K562 (cell line): ENCODE data around the gene IMPDH2. TPM values are rescaled to one million over a fixed set of nuclear protein-coding genes. Genes with fewer than 3 reads are reported as not detected.
A peak's percentile ranks its signal among the peaks of the same experiment; 100 is the strongest.

Source experiments
- ARNT ChIP-seq, 2 experiments: fragments of 450-650 bp; IDR thresholded peaks; 2 replicates each; pipeline ENCODE4 v1.6.1; 2016; ENCODE audit warnings: mild to moderate bottlenecking in 1 of 2
- BRD9 ChIP-seq: fragments of 450-650 bp; IDR thresholded peaks from 2 replicates; pipeline ENCODE4 v1.6.1; 2018; ENCODE audit warnings: low read depth; ENCODE audit not compliant: partially characterized antibody
- CBX1 ChIP-seq: sonication (generic); IDR thresholded peaks from 2 replicates; pipeline ENCODE4 v1.6.1; 2016; ENCODE audit warnings: antibody characterized with exemption, low read depth, mild to moderate bottlenecking
- CXXC5 ChIP-seq: fragments of 250-450 bp; sonication (Bioruptor Pico); IDR thresholded peaks from 2 replicates; pipeline ENCODE4 v1.8.0; 2022; ENCODE audit warnings: inconsistent platforms, mild to moderate bottlenecking, moderate library complexity
- ETV6 ChIP-seq, 3 experiments: fragments of 150-350 bp in 1 of 3; sonication (generic) in 1 of 3; formaldehyde crosslinking in 1 of 3; IDR thresholded peaks; 2 replicates each; pipeline versions ENCODE4 v1.6.1 to v1.8.0; 2014 to 2022; ENCODE audit warnings: borderline replicate concordance in 2 of 3, low read depth in 2 of 3, antibody characterized with exemption in 1 of 3, low read length in 1 of 3, mild to moderate bottlenecking in 1 of 3, missing genetic modification reagents in 1 of 3
- JUNB ChIP-seq: fragments of 450-650 bp; formaldehyde crosslinking; conservative IDR thresholded peaks from 2 replicates; pipeline ENCODE4 v1.4.0; 2020; ENCODE audit warnings: mild to moderate bottlenecking
- MBD1 ChIP-seq: fragments of 250-450 bp; sonication (Bioruptor Pico); IDR thresholded peaks from 2 replicates; pipeline ENCODE4 v1.8.0; 2022; ENCODE audit warnings: inconsistent platforms
- MEIS2 ChIP-seq: fragments of 450-650 bp; IDR thresholded peaks from 2 replicates; pipeline ENCODE4 v1.6.1; 2014; ENCODE audit warnings: mild to moderate bottlenecking; ENCODE audit not compliant: partially characterized antibody
- MXD1 ChIP-seq: fragments of 250-450 bp; sonication (Bioruptor Pico); IDR thresholded peaks from 2 replicates; pipeline ENCODE4 v1.8.0; 2021; ENCODE audit warnings: borderline replicate concordance, mild to moderate bottlenecking, moderate library complexity; ENCODE audit not compliant: poor library complexity, severe bottlenecking
- MYNN ChIP-seq, 2 experiments: sonication (generic); formaldehyde crosslinking in 1 of 2; IDR thresholded peaks; 2 replicates each; pipeline versions ENCODE4 v1.5.0 to v1.6.1; 2016 to 2020; ENCODE audit warnings: antibody characterized with exemption in 1 of 2, missing genetic modification reagents in 1 of 2
- PHF20 ChIP-seq: fragments of 450-650 bp; IDR thresholded peaks from 2 replicates; pipeline ENCODE4 v1.6.1; 2018; ENCODE audit not compliant: partially characterized antibody
- PURB ChIP-seq: sonication (generic); formaldehyde crosslinking; IDR thresholded peaks from 2 replicates; pipeline ENCODE4 v1.9.0; 2021; ENCODE audit warnings: low read depth, mild to moderate bottlenecking, missing genetic modification reagents
- RAD21 ChIP-seq, 2 experiments: fragments of 250-450 bp in 1 of 2; fragments of 450-650 bp in 1 of 2; sonication (Bioruptor Pico) in 1 of 2; formaldehyde crosslinking in 1 of 2; IDR thresholded peaks in 1 of 2; conservative IDR thresholded peaks in 1 of 2; 2 replicates each; pipeline versions ENCODE4 v1.4.0 to v1.8.0; 2020 to 2022; ENCODE audit warnings: mild to moderate bottlenecking in 2 of 2, moderate library complexity in 1 of 2
- RBM34 ChIP-seq: fragments of 200-400 bp; formaldehyde crosslinking; IDR thresholded peaks from 2 replicates; pipeline ENCODE4 v1.6.1; 2018; ENCODE audit warnings: low read length, borderline replicate concordance; ENCODE audit not compliant: insufficient read depth
- SUPT5H ChIP-seq: fragments of 450-650 bp; IDR thresholded peaks from 2 replicates; pipeline ENCODE4 v1.6.1; 2016
- TARDBP ChIP-seq: fragments of 450-650 bp; IDR thresholded peaks from 2 replicates; pipeline ENCODE4 v1.6.1; 2016
- TBP ChIP-seq: optimal IDR thresholded peaks from 2 replicates; pipeline ENCODE3; 2011; ENCODE audit warnings: low read depth, low read length, improper control_type of control experiment
- TCF15 ChIP-seq: fragments of 250-450 bp; sonication (Bioruptor Pico); IDR thresholded peaks from 2 replicates; pipeline ENCODE4 v1.8.0; 2022; ENCODE audit warnings: moderate library complexity, mild to moderate bottlenecking, inconsistent platforms
- TFE3 ChIP-seq: fragments of 450-650 bp; formaldehyde crosslinking; IDR thresholded peaks from 2 replicates; pipeline ENCODE4 v1.4.0; 2020; ENCODE audit warnings: mild to moderate bottlenecking, mixed read lengths
- WHSC1 ChIP-seq: IDR thresholded peaks from one replicate; pipeline ENCODE4 v1.6.1; 2012; ENCODE audit warnings: low read length, control low read depth, inconsistent platforms
- YY1 ChIP-seq, 3 experiments: IDR thresholded peaks; 2 replicates each; pipeline ENCODE4 v1.6.1; 2011; ENCODE audit warnings: low read length in 2 of 3, mild to moderate bottlenecking in 2 of 3, moderate library complexity in 2 of 3, borderline replicate concordance in 1 of 3, control low read depth in 1 of 3, low read depth in 1 of 3; ENCODE audit not compliant: insufficient read depth in 3 of 3, insufficient replicate concordance in 2 of 3, control insufficient read depth in 1 of 3, insufficient read length in 1 of 3; ENCODE audit errors: extremely low read depth in 1 of 3
- ZFP1 ChIP-seq: fragments of 450-650 bp; formaldehyde crosslinking; IDR thresholded peaks from 2 replicates; pipeline ENCODE4 v1.4.0; 2020; ENCODE audit warnings: mild to moderate bottlenecking, mixed read lengths
- ZNF212 ChIP-seq: fragments of 450-650 bp; formaldehyde crosslinking; IDR thresholded peaks from 2 replicates; pipeline ENCODE4 v1.4.0; 2020; ENCODE audit warnings: mild to moderate bottlenecking
- ZNF830 ChIP-seq: fragments of 250-450 bp; sonication (Bioruptor Pico); IDR thresholded peaks from 2 replicates; pipeline ENCODE4 v1.5.0; 2021; ENCODE audit warnings: mild to moderate bottlenecking
- polyA plus RNA-seq, 8 experiments: library from polyadenylated mRNA; depleted of rRNA in 4 of 8; stranded (reverse) in 5 of 8; unstranded in 3 of 8; fragments of >200 nt; fragmentation: Nextera tagmentation in 2 of 8; fragmentation: Illumina TruSeq in 1 of 8; extraction: Ambion mirVana in 2 of 8; extraction: Trizol in 1 of 8; gene quantifications; 2 replicates each; pipeline versions ENCODE4 v1.2.1 to v1.2.3, GENCODE V29; 2011 to 2014; ENCODE audit warnings: inconsistent platforms in 1 of 8, missing spikeins in 1 of 8
- total RNA-seq, 7 experiments: library from RNA; depleted of rRNA in 6 of 7; stranded (reverse); fragments of >200 nt in 6 of 7; fragmentation: Illumina TruSeq in 2 of 7; extraction: Trizol in 2 of 7; gene quantifications; 2 replicates each; pipeline versions ENCODE4 v1.2.1 to v1.2.3, GENCODE V29; 2011 to 2021; ENCODE audit warnings: low replicate concordance in 1 of 7

The IMPDH2 gene
- total and polyA plus RNA-seq, 9 of the 15 experiments (the other 6 are each of a cell fraction or from before 2014, with no cell fraction given), result 318 to 507 (median 366) TPM

GRCh38 chr3:49017971-49018706 is 11.1 kb downstream of the IMPDH2 start, which contains the start of gene DALRD3 (continued):
- TF ChIP-seq ETV6 (IDR thresholded peaks at IDR 0.05; ENCODE audit: borderline replicate concordance in 1 of 2, low read depth in 2 of 2, low read length in 1 of 2) (no peak), ETV6 (CRISPR knock-in tag; IDR thresholded peaks at IDR 0.05; ENCODE audit: borderline replicate concordance) (no peak), TBP (no peak), TARDBP (no peak), SUPT5H (peak; percentile 41), ZFP1 (no peak), MEIS2 (no peak), CXXC5 (peak; percentile 83), ZNF212 (CRISPR knock-in tag) (no peak), MBD1 (CRISPR knock-in tag) (no peak), MYNN (IDR thresholded peaks at IDR 0.05) (no peak), MYNN (CRISPR knock-in tag; IDR thresholded peaks at IDR 0.05) (no peak), YY1 (IDR thresholded peaks at IDR 0.05; ENCODE audit: borderline replicate concordance in 1 of 3, control insufficient read depth in 1 of 3, extremely low read depth in 1 of 3, insufficient read depth in 3 of 3, insufficient read length in 1 of 3, insufficient replicate concordance in 2 of 3, low read depth in 1 of 3, low read length in 2 of 3) (no peak), TCF15 (CRISPR knock-in tag) (no peak), MXD1 (CRISPR knock-in tag) (no peak), JUNB (no peak), PHF20 (peak; percentile 46), WHSC1 (no peak), RAD21 (CRISPR knock-in tag; conservative IDR thresholded peaks at IDR 0.05 in 1 of 2, IDR thresholded peaks at IDR 0.05 in 1 of 2) (no peak), ZNF830 (CRISPR knock-in tag) (peak; percentile 74), CBX1 (peak; percentile 39; the same call in 1 of the 2 replicates), RBM34 (0 out of 2 replicates have a peak, but pooled peaks have one; percentile 46), BRD9 (no peak), TFE3 (CRISPR knock-in tag) (no peak), ARNT (IDR thresholded peaks at IDR 0.05) (no peak), PURB (CRISPR knock-in tag) (no peak)
